HEK293T (cell line): ENCODE data around the gene RGSL1.

Experiments
- ARNT ChIP-seq: fragments of 450-650 bp; IDR thresholded peaks from 2 replicates; pipeline ENCODE4 v1.6.1; 2017; ENCODE audit warnings: mild to moderate bottlenecking
- CTBP1 ChIP-seq: fragments of 450-650 bp; IDR thresholded peaks from 2 replicates; pipeline ENCODE4 v1.6.1; 2016; ENCODE audit warnings: borderline replicate concordance
- ELF4 ChIP-seq: fragments of 450-650 bp; IDR thresholded peaks from 2 replicates; pipeline ENCODE4 v1.6.1; 2017; ENCODE audit warnings: antibody characterized with exemption
- FOXA1 ChIP-seq: fragments of 450-650 bp; IDR thresholded peaks from 2 replicates; pipeline ENCODE4 v1.6.1; 2016; ENCODE audit warnings: mild to moderate bottlenecking
- FOXM1 ChIP-seq: fragments of 450-650 bp; IDR thresholded peaks from 2 replicates; pipeline ENCODE4 v1.6.1; 2017; ENCODE audit warnings: mild to moderate bottlenecking, borderline replicate concordance
- HDGF ChIP-seq: fragments of 450-650 bp; IDR thresholded peaks from 2 replicates; pipeline ENCODE4 v1.6.1; 2017; ENCODE audit warnings: antibody characterized with exemption, borderline replicate concordance
- L3MBTL2 ChIP-seq: fragments of 450-650 bp; conservative IDR thresholded peaks from 2 replicates; pipeline ENCODE4 v1.6.1; 2016; ENCODE audit warnings: mild to moderate bottlenecking
- LEF1 ChIP-seq: fragments of 450-650 bp; IDR thresholded peaks from 2 replicates; pipeline ENCODE4 v1.6.1; 2017; ENCODE audit warnings: mild to moderate bottlenecking, borderline replicate concordance
- NFRKB ChIP-seq: fragments of 450-650 bp; IDR thresholded peaks from 2 replicates; pipeline ENCODE4 v1.6.1; 2016; ENCODE audit warnings: mild to moderate bottlenecking, moderate library complexity
- PKNOX1 ChIP-seq: fragments of 450-650 bp; IDR thresholded peaks from 2 replicates; pipeline ENCODE4 v1.6.1; 2016
- SP1 ChIP-seq: fragments of 450-650 bp; IDR thresholded peaks from 2 replicates; pipeline ENCODE4 v1.6.1; 2017
- SUZ12 ChIP-seq: fragments of 450-650 bp; IDR thresholded peaks from 2 replicates; pipeline ENCODE4 v1.6.1; 2016; ENCODE audit warnings: mild to moderate bottlenecking
- ZNF384 ChIP-seq: fragments of 450-650 bp; IDR thresholded peaks from 2 replicates; pipeline ENCODE4 v1.6.1; 2016

GRCh38 chr1:182608236-182608635 lies 158.3 kb downstream of the RGSL1 start:
- TF ChIP-seq PKNOX1: no peak
- TF ChIP-seq SUZ12: no peak
- no peak for TF ChIP-seq CTBP1
- TF ChIP-seq SP1: no peak
- no peak for TF ChIP-seq FOXM1
- TF ChIP-seq HDGF: no peak
- TF ChIP-seq ELF4: no peak
- no peak for TF ChIP-seq ARNT
- no peak for TF ChIP-seq L3MBTL2
- TF ChIP-seq ZNF384: no peak
- no peak for TF ChIP-seq NFRKB
- TF ChIP-seq LEF1: no peak
- TF ChIP-seq FOXA1: no peak
